GM13977 (cell line): ENCODE data around the gene HLA-G.

Experiments used
- DNase-seq: peaks from one replicate; pipeline ENCODE4 v3.0.0; 2012; ENCODE audit warnings: low spot score
- CTCF ChIP-seq: IDR thresholded peaks from 2 replicates; pipeline ENCODE4 v1.5.1; 2012; ENCODE audit warnings: mild to moderate bottlenecking, control low read depth; ENCODE audit not compliant: insufficient read depth; ENCODE audit errors: extremely low read depth, missing control alignments
- in situ Hi-C: fragments of 300-500 bp; cut with MboI; formaldehyde crosslinking; loops from one replicate; pipeline ENCODE4 v1.12.0; 2022; ENCODE audit warnings: low sequenced_read_pairs, low pct_unique_long_range_greater_than_20kb, mixed read lengths, inconsistent platforms; ENCODE audit not compliant: unreplicated experiment

Gene HLA-G

GRCh38 chr6:29815118-29815750 is 12.4 kb upstream of the HLA-G start:
- TF ChIP-seq CTCF, result no peak
- in situ Hi-C loops, result no loop called here
- DNase-seq, result no peak

- DNase-seq, result no peak
- in situ Hi-C loops, result no loop called here
- TF ChIP-seq CTCF, result no peak
These were observed 11.6 kb upstream of the HLA-G start for GRCh38 chr6:29816030-29816429.

- in situ Hi-C loops, result no loop called here
- no peak for DNase-seq
- TF ChIP-seq CTCF, result no peak
These were observed 8.7 kb upstream of the HLA-G start for GRCh38 chr6:29818892-29819291.

- in situ Hi-C loops, result no loop called here
- no peak for DNase-seq
- no peak for TF ChIP-seq CTCF
These were observed 3.5 kb upstream of the HLA-G start for GRCh38 chr6:29824144-29824543.

GRCh38 chr6:29825848-29826247 is 1.8 kb upstream of the HLA-G start:
- no peak for TF ChIP-seq CTCF
- DNase-seq, result no peak
- in situ Hi-C loops, result no loop called here

GRCh38 chr6:29826271-29826670 is 1.4 kb upstream of the HLA-G start:
- no peak for DNase-seq
- TF ChIP-seq CTCF, result no peak
- in situ Hi-C loops, result no loop called here

- in situ Hi-C loops, result no loop called here
- no peak for DNase-seq
- TF ChIP-seq CTCF, result no peak
These were observed 809 bp downstream of the HLA-G start for GRCh38 chr6:29828471-29828797.
